Psoas muscle (tissue), 8 donors: Measurements from ENCODE around the gene PCLO. TPM values are rescaled to one million over a fixed set of nuclear protein-coding genes. Genes with fewer than 3 reads are reported as not detected.

Experiments used
- ATAC-seq, 4 donors: fragments of 200-7000 bp; cut with Tn5 transposase; one replicate each; pipeline ENCODE4 v1.9.1; 2020; ENCODE audit warnings: moderate library complexity in 3 of 4, mild to moderate bottlenecking in 2 of 4
- DNase-seq, 2 donors: peaks; one replicate each; pipeline ENCODE4 v3.0.0-alpha.2; 2020
- H3K27ac ChIP-seq: fragments of 200-600 bp; one replicate; pipeline ENCODE4 v1.8.0; 2022
- H3K27me3 ChIP-seq, 3 donors: fragments of 200-600 bp in 1 of 3; one replicate each; pipeline versions ENCODE4 v1.6.1 to v1.8.0; 2013 to 2022; ENCODE audit warnings: low read length in 2 of 3, mild to moderate bottlenecking in 2 of 3, moderate library complexity in 1 of 3; ENCODE audit not compliant: insufficient read depth in 3 of 3
- H3K36me3 ChIP-seq, 2 donors: fragments of 200-600 bp in 1 of 2; one replicate each; pipeline versions ENCODE4 v1.6.1 to v1.8.0; 2013 to 2022; ENCODE audit warnings: low read depth in 1 of 2, mild to moderate bottlenecking in 1 of 2, moderate library complexity in 1 of 2; ENCODE audit not compliant: insufficient read depth in 1 of 2
- H3K4me1 ChIP-seq: fragments of 200-600 bp; one replicate; pipeline ENCODE4 v1.8.0; 2022
- H3K4me3 ChIP-seq: fragments of 200-600 bp; one replicate; pipeline ENCODE4 v1.8.0; 2022; ENCODE audit warnings: mild to moderate bottlenecking
- H3K9me3 ChIP-seq: fragments of 200-600 bp; one replicate; pipeline ENCODE4 v1.8.0; 2022
- CTCF ChIP-seq: fragments of 200-600 bp; IDR thresholded peaks from one replicate; pipeline ENCODE4 v1.8.0; 2022; ENCODE audit warnings: antibody characterized with exemption
- WGBS, 3 donors: extraction: QIAGEN DNeasy Blood & Tissue Kit; methylation state at CpG; one replicate each; pipeline versions ENCODE4 v1.1.6 to v1.1.7; 2013; 5-methylcytosine and 5-hydroxymethylcytosine counted together
- intact Hi-C, 2 donors: fragments of 100-400 bp; cut with DNase I; formaldehyde crosslinking; loops; one replicate each; pipeline versions ENCODE4 v1.11.0 to v1.14.2; 2022
- polyA plus RNA-seq, 3 donors: library from polyadenylated mRNA; stranded (reverse); fragments of 200-250 nt; gene quantifications; one replicate each; pipeline ENCODE4 v1.2.3, GENCODE V29; 2013
- total RNA-seq, 4 donors: library from RNA; stranded (reverse); fragmentation: NEBNext Ultra II Directional in 2 of 4; extraction: Animal tissue kit (Norgen Biotek cat#: 25700) in 2 of 4; gene quantifications; one replicate each; pipeline versions ENCODE4 v1.2.1 to v1.2.4, GENCODE V29; 2021 to 2023
- donor health status: healthy with polysubstance abuse.
- donor health status: DM: no; HTN: no; CAD: no; lungs with moderate emphysema.
- donor health status: Bipolar disorder and iron deficiency.
- donor health status: healthy.
- donor health status: DM: yes; HTN: yes; CAD: no.
- donor health status: DM: no; HTN: no; CAD: no.
- donor health status: DM: no; HTN: no; CAD: no.
- donor health status: DM: yes; HTN: yes; CAD: no.

Gene PCLO
- total and polyA plus RNA-seq, 7 donors = 0.03 to 0.46 (median 0.08) TPM; not detected in 3

- intact Hi-C loops = no loop called here
- no peak for TF ChIP-seq CTCF
- Histone ChIP-seq H3K27me3 (peaks cover 0 to 25% (median 2%) of the 10 kb centered on the region in 3 donors), H3K4me1 (no peaks in the 10 kb centered on the region), H3K4me3 (no peak overlapping the region), H3K36me3 (no peaks in the 10 kb centered on the region), H3K9me3 (no peaks in the 10 kb centered on the region), H3K27ac (no peak overlapping the region)
- ATAC-seq (no peak), DNase-seq (no peak)
- 79 to 84% (median 83%) methylated on average over 1 of the region's 1 CpG for WGBS, 3 donors
Measured at GRCh38 chr7:83166781-83167180, 4.1 kb upstream of the PCLO start.

- Histone ChIP-seq H3K9me3 (no peaks in the 10 kb centered on the region), H3K27me3 (peaks cover 0 to 33% (median 2%) of the 10 kb centered on the region in 3 donors), H3K4me3 (peak overlapping the region; percentile 64), H3K36me3 (no peaks in the 10 kb centered on the region), H3K27ac (no peak overlapping the region), H3K4me1 (no peaks in the 10 kb centered on the region)
- DNase-seq (no peak), ATAC-seq (no peak)
- 2 to 4% (median 3%) methylated on average over 16 to 17 of the region's 17 CpGs for whole genome bisulfite sequencing, 3 donors
- intact Hi-C loops = no loop called here
- no peak for TF ChIP-seq CTCF
Measured at GRCh38 chr7:83161899-83162401, 734 bp downstream of the PCLO start.

- no peak for TF ChIP-seq CTCF
- Histone ChIP-seq H3K36me3 (no peaks in the 10 kb centered on the region), H3K4me3 (no peak overlapping the region), H3K9me3 (no peaks in the 10 kb centered on the region), H3K4me1 (no peaks in the 10 kb centered on the region), H3K27ac (no peak overlapping the region), H3K27me3 (peaks cover 0 to 33% (median 2%) of the 10 kb centered on the region in 3 donors)
- DNase-seq (no peak), ATAC-seq (no peak)
- intact Hi-C loops = no loop called here
- WGBS, 3 donors = 57 to 62% (median 58%) methylated on average over 4 of the region's 4 CpGs
Measured at GRCh38 chr7:83161186-83161585, 1.5 kb downstream of the PCLO start.

DNA sequence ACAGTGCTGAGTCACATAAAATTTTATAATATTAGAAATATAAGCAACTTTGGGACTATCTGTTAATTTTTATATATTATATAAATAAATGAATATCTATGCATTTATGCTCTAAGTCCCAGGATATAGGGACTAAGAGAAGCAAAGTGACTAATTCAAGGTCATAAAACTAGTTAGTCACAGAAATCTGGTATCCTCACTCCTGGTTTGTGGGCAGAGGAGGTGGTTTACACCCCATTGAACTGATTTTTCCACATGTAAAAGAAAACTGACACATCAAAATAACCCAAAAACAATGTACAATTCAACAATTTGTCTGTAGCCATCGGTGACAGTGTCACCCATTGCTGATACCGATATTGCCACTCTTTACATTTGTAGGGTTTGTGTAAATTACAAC lies 3.0 kb downstream of the PCLO start:
- DNase-seq = no peak
- intact Hi-C loops = no loop called here
- no peak overlapping the region for H3K27ac ChIP-seq
- H3K27me3 ChIP-seq = peaks cover 0 to 33% (median 0%) of the 10 kb centered on the region in 3 donors
- H3K4me3 ChIP-seq = no peak overlapping the region
- no peaks in the 10 kb centered on the region for H3K36me3 ChIP-seq
- 93 to 98% (median 95%) methylated on average over 2 of the region's 2 CpGs for WGBS, 3 donors
- no peak for ATAC-seq
- H3K9me3 ChIP-seq = no peaks in the 10 kb centered on the region
- no peak for TF ChIP-seq CTCF
- no peaks in the 10 kb centered on the region for H3K4me1 ChIP-seq

DNA sequence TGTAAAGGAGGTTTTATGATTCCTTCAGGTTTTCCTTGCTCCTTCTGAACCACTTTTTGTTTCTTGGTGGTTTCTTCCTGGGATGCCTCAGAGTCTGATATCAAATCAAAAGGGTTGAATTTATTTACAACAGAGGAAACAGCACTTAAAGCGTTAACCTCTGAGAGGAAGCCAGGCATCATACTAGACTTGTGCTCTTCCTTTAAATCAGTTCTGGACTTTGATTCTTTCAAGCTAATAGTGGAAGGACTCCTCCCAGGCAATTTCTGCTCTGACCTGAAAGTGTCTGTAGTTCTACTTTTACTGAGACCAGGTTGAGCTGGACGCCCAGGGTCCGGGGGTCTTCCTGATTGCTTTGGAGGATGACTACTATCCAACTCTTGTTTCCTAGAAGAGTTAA lies 6.7 kb downstream of the PCLO start:
- no peaks in the 10 kb centered on the region for H3K36me3 ChIP-seq
- H3K27me3 ChIP-seq = peaks cover 0 to 5% (median 0%) of the 10 kb centered on the region in 3 donors
- H3K9me3 ChIP-seq = no peaks in the 10 kb centered on the region
- H3K4me1 ChIP-seq = no peaks in the 10 kb centered on the region
- DNase-seq (no peak), ATAC-seq (no peak)
- WGBS, 3 donors = 80 to 81% (median 80%) methylated on average over 3 of the region's 3 CpGs
- intact Hi-C loops = no loop called here
- no peak overlapping the region for H3K27ac ChIP-seq
- H3K4me3 ChIP-seq = no peak overlapping the region
- no peak for TF ChIP-seq CTCF
